ENCODE results near the gene EVI2A.

Gene EVI2A

GRCh38 chr17:31269578-31269983, 51.8 kb downstream of the EVI2A start:
- no peak for DNase-seq

GRCh38 chr17:31269036-31269577, 52.3 kb downstream of the EVI2A start:
- DNase-seq: no peak
